Measurements from ENCODE around the gene ABHD6. TPM values are rescaled to one million over a fixed set of nuclear protein-coding genes. Genes with fewer than 3 reads are reported as not detected.

ABHD6 gene
- polyA plus RNA-seq, 3 donors = 7.3 to 11.6 (median 9.0) TPM

- H3K79me2 ChIP-seq (ENCODE audit: insufficient read depth, low read length) = no peaks in the 10 kb centered on the region
- H3K4me1 ChIP-seq (ENCODE audit: control insufficient read depth in 1 of 2, insufficient read depth in 2 of 2, low read length in 2 of 2) = peaks cover 32 to 33% of the 10 kb centered on the region in 2 donors
- no peak overlapping the region for H3K27ac ChIP-seq (ENCODE audit: low read depth in 1 of 2, low read length in 2 of 2)
- Mint-ChIP-seq H3K36me3 (no peaks in the 10 kb centered on the region), H3K27me3 (ENCODE audit: low read depth in 3 of 3) (peaks cover 0 to 3% (median 2%) of the 10 kb centered on the region in 3 donors), H3K4me3 (no peak overlapping the region), H3K4me1 (peaks cover 36% of the 10 kb centered on the region), H3K9me3 (no peaks in the 10 kb centered on the region), H3K27ac (no peak overlapping the region)
- H3K9me3 ChIP-seq (replicated peaks in 1 of 2; ENCODE audit: control insufficient read depth in 1 of 2, insufficient read depth in 1 of 2, low read length in 2 of 2) = no peaks in the 10 kb centered on the region
- no peak overlapping the region for H2AFZ ChIP-seq (ENCODE audit: insufficient read depth, low read depth, low read length, poor library complexity, severe bottlenecking)
- no peak overlapping the region for H3K4me2 ChIP-seq (replicated peaks; ENCODE audit: extremely low read depth, low read length, poor library complexity, severe bottlenecking)
- H3K9ac ChIP-seq (ENCODE audit: insufficient read depth, low read length, poor library complexity, severe bottlenecking) = no peak overlapping the region
- intact Hi-C loops (cut with micrococcal nuclease) = no loop called here
- DNase-seq = no peak
- H3K4me3 ChIP-seq (replicated peaks in 1 of 3; ENCODE audit: low read depth in 2 of 3, low read length in 3 of 3) = no peak overlapping the region
- H4K20me1 ChIP-seq (ENCODE audit: insufficient read depth, low read length) = no peaks in the 10 kb centered on the region
- no peaks in the 10 kb centered on the region for H3K27me3 ChIP-seq (ENCODE audit: control insufficient read depth in 2 of 2, insufficient read depth in 2 of 2, low read length in 2 of 2)
- no peak for TF ChIP-seq CTCF (IDR thresholded peaks at IDR 0.05)
- no CpG with 5 or more reads among the region's 1 CpG for WGBS (ENCODE audit: insufficient coverage)
- no peaks in the 10 kb centered on the region for H3K36me3 ChIP-seq (replicated peaks in 1 of 2; ENCODE audit: control insufficient read depth in 1 of 2, insufficient read depth in 2 of 2, low read length in 2 of 2)
Observed at GRCh38 chr3:58218904-58219303, 18.7 kb upstream of the ABHD6 start.

- no peak overlapping the region for H3K9ac ChIP-seq (ENCODE audit: insufficient read depth, low read length, poor library complexity, severe bottlenecking)
- no peak overlapping the region for H3K4me3 ChIP-seq (replicated peaks in 1 of 3; ENCODE audit: low read depth in 2 of 3, low read length in 3 of 3)
- H2AFZ ChIP-seq (ENCODE audit: insufficient read depth, low read depth, low read length, poor library complexity, severe bottlenecking) = no peak overlapping the region
- no peaks in the 10 kb centered on the region for H3K36me3 Mint-ChIP-seq
- H3K27ac Mint-ChIP-seq = no peak overlapping the region
- H3K27ac ChIP-seq (ENCODE audit: low read depth in 1 of 2, low read length in 2 of 2) = no peak overlapping the region
- no peaks in the 10 kb centered on the region for H3K9me3 ChIP-seq (replicated peaks in 1 of 2; ENCODE audit: control insufficient read depth in 1 of 2, insufficient read depth in 1 of 2, low read length in 2 of 2)
- no peak for DNase-seq
- WGBS (ENCODE audit: insufficient coverage) = 95% methylated on average over 8 of the region's 8 CpGs
- no peaks in the 10 kb centered on the region for H4K20me1 ChIP-seq (ENCODE audit: insufficient read depth, low read length)
- no peaks in the 10 kb centered on the region for H3K27me3 ChIP-seq (ENCODE audit: control insufficient read depth in 2 of 2, insufficient read depth in 2 of 2, low read length in 2 of 2)
- H3K27me3 Mint-ChIP-seq (ENCODE audit: low read depth in 3 of 3) = peaks cover 0 to 4% (median 0%) of the 10 kb centered on the region in 3 donors
- H3K36me3 ChIP-seq (replicated peaks in 1 of 2; ENCODE audit: control insufficient read depth in 1 of 2, insufficient read depth in 2 of 2, low read length in 2 of 2) = no peaks in the 10 kb centered on the region
- no peak for TF ChIP-seq CTCF (IDR thresholded peaks at IDR 0.05)
- H3K4me1 Mint-ChIP-seq = peaks cover 11% of the 10 kb centered on the region
- H3K4me2 ChIP-seq (replicated peaks; ENCODE audit: extremely low read depth, low read length, poor library complexity, severe bottlenecking) = no peak overlapping the region
- no peak overlapping the region for H3K4me3 Mint-ChIP-seq
- H3K4me1 ChIP-seq (ENCODE audit: control insufficient read depth in 1 of 2, insufficient read depth in 2 of 2, low read length in 2 of 2) = peaks cover 8 to 10% of the 10 kb centered on the region in 2 donors
- no peaks in the 10 kb centered on the region for H3K79me2 ChIP-seq (ENCODE audit: insufficient read depth, low read length)
- no peaks in the 10 kb centered on the region for H3K9me3 Mint-ChIP-seq
- intact Hi-C loops (cut with micrococcal nuclease) = no loop called here
Observed at GRCh38 chr3:58222161-58222724, 15.3 kb upstream of the ABHD6 start.

All from CD14-positive monocyte (primary cell).